Measurements from ENCODE around the gene STUM.
"Not testable (repeated sequence)": the region's sequence is repeated elsewhere in the genome, so short reads cannot be mapped to it uniquely, and the experiment has no call there.

STUM gene

GRCh38 chr1:226548256-226549093, at the start of gene STUM:
Gene STUM (plus strand): TSS chr1:226548764. CDS start chr1:226548905, 141 bp downstream.
- DNase-seq (ENCODE audit: low read depth, low spot score) = no peak
- Histone ChIP-seq H3K27me3 (ENCODE audit: insufficient read depth, insufficient read length) (peaks cover 44% of the 10 kb centered on the region), H3K36me3 (ENCODE audit: insufficient read depth, insufficient read length, low read length) (no peaks in the 10 kb centered on the region), H3K4me1 (ENCODE audit: insufficient read depth, insufficient read length) (peaks cover 11% of the 10 kb centered on the region), H3K9ac (ENCODE audit: insufficient read length, low read depth) (peak within 1 kb of the TSS; percentile 53), H3K4me3 (ENCODE audit: insufficient read length, low read depth) (peak within 1 kb of the TSS; percentile 44), H3K9me3 (ENCODE audit: insufficient read depth, low read length) (no peaks in the 10 kb centered on the region)
- no peak for TF ChIP-seq ZNF274 (IDR thresholded peaks at IDR 0.05; ENCODE audit: low read depth, low read length)
- TF ChIP-seq SUZ12 (IDR thresholded peaks at IDR 0.05; ENCODE audit: extremely low read depth, insufficient read depth, insufficient read length) = no peak
- no peak for TF ChIP-seq YY1 (IDR thresholded peaks at IDR 0.05; ENCODE audit: insufficient read depth, insufficient read length)

- H3K4me3 ChIP-seq (ENCODE audit: insufficient read length, low read depth); H3K36me3 ChIP-seq (ENCODE audit: insufficient read depth, insufficient read length, low read length); DNase-seq (ENCODE audit: low read depth, low spot score); H3K9me3 ChIP-seq (ENCODE audit: insufficient read depth, low read length); H3K4me1 ChIP-seq (ENCODE audit: insufficient read depth, insufficient read length); H3K9ac ChIP-seq (ENCODE audit: insufficient read length, low read depth): not testable (repeated sequence)
- H3K27me3 ChIP-seq (ENCODE audit: insufficient read depth, insufficient read length) = peaks cover 12% of the 10 kb centered on the region
Measured at GRCh38 chr1:226499699-226500098, 48.9 kb upstream of the STUM start.

DNA sequence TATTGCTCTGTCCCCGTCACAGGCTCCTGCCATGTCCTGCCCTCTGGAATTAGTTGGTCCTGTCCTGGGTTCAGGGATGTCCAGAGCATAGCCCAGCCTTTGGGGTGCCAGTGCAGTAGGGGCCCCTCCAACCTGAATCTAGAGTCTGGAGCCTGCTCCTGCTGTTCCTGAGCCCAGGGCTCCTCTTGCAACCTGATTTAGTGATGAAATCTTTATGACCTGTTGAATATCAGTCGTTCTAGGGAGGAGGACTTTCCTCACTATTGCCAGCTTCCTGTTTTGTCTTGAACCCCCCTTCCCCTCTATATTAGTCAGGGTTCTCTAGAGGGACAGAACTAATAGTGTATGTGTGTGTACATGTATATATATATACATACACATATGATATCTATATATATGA, 42.5 kb upstream of the STUM start:
- no peak for DNase-seq (ENCODE audit: low read depth, low spot score)
- H3K27me3 ChIP-seq (ENCODE audit: insufficient read depth, insufficient read length) = peaks cover 52% of the 10 kb centered on the region
- TF ChIP-seq SUZ12 (IDR thresholded peaks at IDR 0.05; ENCODE audit: extremely low read depth, insufficient read depth, insufficient read length) (no peak), YY1 (IDR thresholded peaks at IDR 0.05; ENCODE audit: insufficient read depth, insufficient read length) (no peak), ZNF274 (IDR thresholded peaks at IDR 0.05; ENCODE audit: low read depth, low read length) (no peak)
- no peak overlapping the region for H3K4me3 ChIP-seq (ENCODE audit: insufficient read length, low read depth)
- H3K9me3 ChIP-seq (ENCODE audit: insufficient read depth, low read length) = no peaks in the 10 kb centered on the region
- no peaks in the 10 kb centered on the region for H3K36me3 ChIP-seq (ENCODE audit: insufficient read depth, insufficient read length, low read length)
- no peaks in the 10 kb centered on the region for H3K4me1 ChIP-seq (ENCODE audit: insufficient read depth, insufficient read length)
- H3K9ac ChIP-seq (ENCODE audit: insufficient read length, low read depth) = no peak overlapping the region

DNA sequence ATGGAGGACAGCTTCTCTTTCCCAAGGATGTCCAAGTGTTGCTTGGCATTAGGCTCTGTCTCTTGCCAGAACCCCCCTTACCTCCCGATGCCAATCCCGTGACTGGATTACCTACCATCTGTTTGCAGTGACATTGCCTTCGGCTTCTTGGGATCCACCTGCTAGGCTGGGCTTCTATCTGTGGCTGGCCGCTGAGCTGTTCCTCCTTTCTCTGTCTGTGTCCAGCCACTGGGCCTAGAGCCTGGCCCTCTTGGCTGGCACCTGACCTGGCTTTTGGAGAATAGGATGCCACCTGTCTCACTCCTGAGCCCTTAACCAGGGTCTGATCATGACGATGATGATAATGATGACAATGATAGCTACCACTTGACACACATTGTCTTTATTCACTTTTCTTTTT, 41.6 kb upstream of the STUM start:
- H3K36me3 ChIP-seq (ENCODE audit: insufficient read depth, insufficient read length, low read length) = no peaks in the 10 kb centered on the region
- H3K4me1 ChIP-seq (ENCODE audit: insufficient read depth, insufficient read length) = no peaks in the 10 kb centered on the region
- TF ChIP-seq YY1 (IDR thresholded peaks at IDR 0.05; ENCODE audit: insufficient read depth, insufficient read length) (no peak), SUZ12 (IDR thresholded peaks at IDR 0.05; ENCODE audit: extremely low read depth, insufficient read depth, insufficient read length) (no peak), ZNF274 (IDR thresholded peaks at IDR 0.05; ENCODE audit: low read depth, low read length) (no peak)
- no peak overlapping the region for H3K9ac ChIP-seq (ENCODE audit: insufficient read length, low read depth)
- H3K9me3 ChIP-seq (ENCODE audit: insufficient read depth, low read length) = no peaks in the 10 kb centered on the region
- no peak overlapping the region for H3K4me3 ChIP-seq (ENCODE audit: insufficient read length, low read depth)
- DNase-seq (ENCODE audit: low read depth, low spot score) = no peak
- peaks cover 60% of the 10 kb centered on the region for H3K27me3 ChIP-seq (ENCODE audit: insufficient read depth, insufficient read length)

- peaks cover 61% of the 10 kb centered on the region for H3K27me3 ChIP-seq (ENCODE audit: insufficient read depth, insufficient read length)
- H3K9me3 ChIP-seq (ENCODE audit: insufficient read depth, low read length) = no peaks in the 10 kb centered on the region
- H3K9ac ChIP-seq (ENCODE audit: insufficient read length, low read depth) = no peak overlapping the region
- DNase-seq (ENCODE audit: low read depth, low spot score) = no peak
- no peak for TF ChIP-seq ZNF274 (IDR thresholded peaks at IDR 0.05; ENCODE audit: low read depth, low read length)
- no peaks in the 10 kb centered on the region for H3K36me3 ChIP-seq (ENCODE audit: insufficient read depth, insufficient read length, low read length)
- H3K4me1 ChIP-seq (ENCODE audit: insufficient read depth, insufficient read length) = no peaks in the 10 kb centered on the region
- H3K4me3 ChIP-seq (ENCODE audit: insufficient read length, low read depth) = no peak overlapping the region
Measured at GRCh38 chr1:226510453-226510852, 38.1 kb upstream of the STUM start.

DNA sequence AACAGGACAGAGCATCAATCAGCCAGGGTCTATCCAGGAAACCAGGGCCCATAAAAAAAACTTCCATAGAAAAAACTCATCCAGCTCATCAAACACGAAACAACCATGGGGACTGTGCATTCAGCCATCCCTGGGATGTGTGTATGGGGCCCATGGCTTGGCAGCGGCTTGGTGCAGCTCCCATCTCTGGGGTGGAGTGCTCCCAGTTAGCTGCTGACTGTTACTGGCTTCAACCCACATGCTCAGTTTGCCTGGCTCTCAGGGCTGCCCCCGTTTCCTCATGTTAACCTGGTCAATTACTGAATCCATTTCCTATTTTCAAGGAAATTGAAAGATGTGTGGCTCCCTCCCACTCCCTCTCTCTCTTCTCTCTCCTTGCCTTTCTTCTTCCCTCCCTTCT, 37.3 kb upstream of the STUM start:
- Histone ChIP-seq H3K4me3 (ENCODE audit: insufficient read length, low read depth) (no peak overlapping the region), H3K4me1 (ENCODE audit: insufficient read depth, insufficient read length) (no peaks in the 10 kb centered on the region), H3K36me3 (ENCODE audit: insufficient read depth, insufficient read length, low read length) (no peaks in the 10 kb centered on the region), H3K27me3 (ENCODE audit: insufficient read depth, insufficient read length) (peaks cover 63% of the 10 kb centered on the region), H3K9me3 (ENCODE audit: insufficient read depth, low read length) (no peaks in the 10 kb centered on the region), H3K9ac (ENCODE audit: insufficient read length, low read depth) (no peak overlapping the region)
- DNase-seq (ENCODE audit: low read depth, low spot score) = no peak
- TF ChIP-seq YY1 (IDR thresholded peaks at IDR 0.05; ENCODE audit: insufficient read depth, insufficient read length) (no peak), SUZ12 (IDR thresholded peaks at IDR 0.05; ENCODE audit: extremely low read depth, insufficient read depth, insufficient read length) (no peak), ZNF274 (IDR thresholded peaks at IDR 0.05; ENCODE audit: low read depth, low read length) (no peak)

- no peak overlapping the region for H3K4me3 ChIP-seq (ENCODE audit: insufficient read length, low read depth)
- peaks cover 67% of the 10 kb centered on the region for H3K27me3 ChIP-seq (ENCODE audit: insufficient read depth, insufficient read length)
- DNase-seq (ENCODE audit: low read depth, low spot score) = peak; percentile 33
- no peaks in the 10 kb centered on the region for H3K9me3 ChIP-seq (ENCODE audit: insufficient read depth, low read length)
- no peaks in the 10 kb centered on the region for H3K36me3 ChIP-seq (ENCODE audit: insufficient read depth, insufficient read length, low read length)
- TF ChIP-seq ZNF274 (IDR thresholded peaks at IDR 0.05; ENCODE audit: low read depth, low read length) (no peak), YY1 (IDR thresholded peaks at IDR 0.05; ENCODE audit: insufficient read depth, insufficient read length) (no peak), SUZ12 (IDR thresholded peaks at IDR 0.05; ENCODE audit: extremely low read depth, insufficient read depth, insufficient read length) (no peak)
- no peaks in the 10 kb centered on the region for H3K4me1 ChIP-seq (ENCODE audit: insufficient read depth, insufficient read length)
- no peak overlapping the region for H3K9ac ChIP-seq (ENCODE audit: insufficient read length, low read depth)
Measured at GRCh38 chr1:226512076-226512728, 36.4 kb upstream of the STUM start.

All from NT2/D1 (cell line).